ENCODE results near the gene GATC.
A peak's percentile ranks its signal among the peaks of the same experiment; 100 is the strongest.

Gene GATC

GRCh38 chr12:120455302-120455701 is 9.1 kb downstream of the GATC start:
- DNase-seq (ENCODE audit: low spot score), result no peak
- no peak for TF ChIP-seq CTCF (IDR thresholded peaks at IDR 0.05; ENCODE audit: extremely low read depth, missing control alignments)

GRCh38 chr12:120457133-120457532 is 10.9 kb downstream of the GATC start:
- DNase-seq (ENCODE audit: low spot score), result no peak
- no peak for TF ChIP-seq CTCF (IDR thresholded peaks at IDR 0.05; ENCODE audit: extremely low read depth, missing control alignments)

- TF ChIP-seq CTCF (IDR thresholded peaks at IDR 0.05; ENCODE audit: extremely low read depth, missing control alignments), result no peak
These were observed 13.9 kb downstream of the GATC start for GRCh38 chr12:120460157-120460556.

DNA sequence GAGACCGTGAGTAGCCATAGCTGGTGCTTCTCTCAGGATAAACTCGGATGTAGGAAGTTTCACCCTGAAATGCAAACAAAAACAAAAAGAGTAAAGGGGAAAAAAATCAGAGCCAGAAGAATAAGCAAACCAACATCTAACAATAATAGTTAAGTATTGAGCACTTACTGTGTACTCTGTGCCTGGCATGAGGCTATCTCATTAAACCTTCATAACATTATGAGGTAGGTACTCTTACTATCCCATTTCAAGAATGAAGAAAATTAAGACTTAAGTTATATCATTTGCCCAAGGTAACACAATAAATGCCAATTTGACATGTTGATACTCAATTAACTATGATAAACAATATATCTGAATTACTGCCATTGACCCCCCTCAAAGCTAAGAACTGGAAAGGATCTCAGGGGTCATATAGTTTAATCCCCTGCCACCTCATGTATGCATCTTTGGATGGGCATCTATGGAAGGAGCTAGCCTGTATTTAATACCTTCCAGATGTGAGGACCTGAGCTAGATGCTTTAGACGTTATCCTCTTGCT is 15.9 kb downstream of the GATC start:
- TF ChIP-seq CTCF (IDR thresholded peaks at IDR 0.05; ENCODE audit: extremely low read depth, missing control alignments), result no peak
- DNase-seq (ENCODE audit: low spot score), result no peak

More at GRCh38 chr12:120460157-120460556, 13.9 kb downstream of the GATC start:
- no peak for DNase-seq (ENCODE audit: low spot score)

- no peak for TF ChIP-seq CTCF (IDR thresholded peaks at IDR 0.05; ENCODE audit: extremely low read depth, missing control alignments)
- no peak for DNase-seq (ENCODE audit: low spot score)
These were observed 17.5 kb downstream of the GATC start for GRCh38 chr12:120463712-120464111.

DNA sequence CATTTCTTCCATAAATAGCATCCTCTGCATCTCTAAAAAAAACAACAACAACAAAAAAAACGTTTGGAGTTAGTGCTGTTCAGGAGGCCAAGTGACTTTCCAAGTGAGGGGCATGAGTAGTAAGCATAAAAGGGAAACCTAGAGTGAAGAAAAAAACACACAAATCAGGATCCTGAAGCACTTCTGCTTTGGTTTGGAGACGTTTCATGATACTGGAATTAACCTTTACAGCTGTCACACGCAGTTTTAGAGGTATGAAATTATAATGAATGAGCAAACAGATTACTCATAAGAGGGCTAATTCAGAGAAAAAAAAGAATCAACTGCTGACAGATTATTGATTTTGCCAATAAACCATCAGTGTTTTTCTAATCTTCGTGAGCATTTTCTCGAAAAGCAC is 19.5 kb downstream of the GATC start:
- no peak for TF ChIP-seq CTCF (IDR thresholded peaks at IDR 0.05; ENCODE audit: extremely low read depth, missing control alignments)
- no peak for DNase-seq (ENCODE audit: low spot score)

GRCh38 chr12:120466560-120467315 is 20.5 kb downstream of the GATC start:
- peak; percentile 51 for TF ChIP-seq CTCF (IDR thresholded peaks at IDR 0.05; ENCODE audit: extremely low read depth, missing control alignments)
- no peak for DNase-seq (ENCODE audit: low spot score)

Measured in GM20000 (cell line).